Dedifferentiated amniotic fluid mesenchymal stem cell (primary cell): Measurements from ENCODE around the gene DEFB128.
A peak's percentile ranks its signal among the peaks of the same experiment; 100 is the strongest.
"Not testable (repeated sequence)": the region's sequence is repeated elsewhere in the genome, so short reads cannot be mapped to it uniquely, and the experiment has no call there.

Experiments
- DNase-seq: peaks from one replicate; pipeline ENCODE4 v3.0.0-alpha.2; 2016; ENCODE audit errors: extremely low spot score

DEFB128 gene

GRCh38 chr20:189611-190010, at the start of gene DEFB128:
DEFB128 (minus strand) TSS chr20:189711; CDS start chr20:189623, 88 bp downstream.
- DNase-seq: no peak

DNA sequence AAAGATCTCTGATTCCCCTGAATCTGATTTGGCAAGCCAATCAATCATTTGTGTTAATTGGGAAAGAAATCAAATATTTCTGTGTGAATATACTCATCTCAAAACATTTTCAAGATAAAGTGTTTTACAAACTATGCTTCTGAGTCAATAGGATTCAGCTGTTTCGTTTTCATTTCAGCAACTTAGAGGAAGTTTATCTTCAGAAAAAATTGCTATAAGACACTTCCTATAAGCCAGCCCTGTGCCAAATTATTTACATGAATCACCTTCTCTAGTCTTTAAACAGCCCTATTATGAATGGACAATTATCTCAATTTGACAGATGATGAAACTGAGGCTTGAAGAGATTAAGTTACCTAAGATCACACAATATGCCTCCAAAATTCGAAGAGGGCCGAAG, 48.4 kb upstream of the DEFB128 start:
- DNase-seq: no peak

DNA sequence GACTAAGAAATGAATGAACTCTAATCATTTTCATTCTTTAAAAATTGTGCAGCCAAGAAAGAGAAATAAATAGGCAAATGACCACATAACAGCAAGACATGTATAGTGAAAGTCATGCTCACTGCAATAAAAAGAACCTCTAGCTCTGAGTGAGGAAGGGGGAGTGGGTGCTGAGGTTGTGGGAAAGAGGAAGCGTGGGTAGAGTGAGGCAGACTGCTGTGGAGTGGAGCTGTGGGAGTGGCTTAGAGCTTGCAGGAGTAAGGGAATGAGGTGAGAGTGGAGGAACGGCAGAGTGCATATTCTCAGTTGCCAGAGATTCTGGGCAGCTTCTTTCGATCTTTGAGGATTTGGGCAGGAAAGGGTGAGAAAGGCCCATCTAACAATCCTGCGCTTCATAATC, 48.0 kb upstream of the DEFB128 start:
- no peak for DNase-seq

GRCh38 chr20:235891-236290, 46.4 kb upstream of the DEFB128 start:
- peak; percentile 58 for DNase-seq

- no peak for DNase-seq
Observed at GRCh38 chr20:227439-228105, 38.1 kb upstream of the DEFB128 start.

GRCh38 chr20:226958-227357, 37.4 kb upstream of the DEFB128 start, which contains the start of gene DEFB129:
DEFB129 (plus strand) TSS chr20:227258; CDS start chr20:227289, 31 bp downstream.
- DNase-seq: no peak

DNA sequence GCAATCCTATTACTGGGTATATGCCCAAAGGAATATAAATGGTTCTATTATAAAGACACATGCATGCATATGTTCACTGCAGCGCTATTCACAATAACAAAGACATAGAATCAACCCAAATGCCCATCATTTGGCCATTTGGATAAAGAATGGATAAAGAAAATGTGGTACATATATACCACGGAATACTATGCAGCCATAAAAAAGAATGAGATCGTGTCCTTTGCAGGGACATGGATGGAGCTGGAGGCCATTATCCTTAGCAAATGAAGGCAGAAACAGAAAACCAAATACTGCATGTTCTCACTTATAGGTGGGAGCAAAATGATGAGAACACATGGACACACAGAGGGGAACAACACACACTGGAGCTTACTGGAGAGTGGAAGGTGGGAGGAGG, 36.4 kb upstream of the DEFB128 start:
- not testable (repeated sequence) for DNase-seq

- no peak for DNase-seq
Observed at GRCh38 chr20:221258-221830, 31.8 kb upstream of the DEFB128 start.

- DNase-seq: peak; percentile 34
Observed at GRCh38 chr20:219290-220115, 30.0 kb upstream of the DEFB128 start.

- DNase-seq: no peak
Observed at GRCh38 chr20:217266-217665, 27.8 kb upstream of the DEFB128 start.

DNA sequence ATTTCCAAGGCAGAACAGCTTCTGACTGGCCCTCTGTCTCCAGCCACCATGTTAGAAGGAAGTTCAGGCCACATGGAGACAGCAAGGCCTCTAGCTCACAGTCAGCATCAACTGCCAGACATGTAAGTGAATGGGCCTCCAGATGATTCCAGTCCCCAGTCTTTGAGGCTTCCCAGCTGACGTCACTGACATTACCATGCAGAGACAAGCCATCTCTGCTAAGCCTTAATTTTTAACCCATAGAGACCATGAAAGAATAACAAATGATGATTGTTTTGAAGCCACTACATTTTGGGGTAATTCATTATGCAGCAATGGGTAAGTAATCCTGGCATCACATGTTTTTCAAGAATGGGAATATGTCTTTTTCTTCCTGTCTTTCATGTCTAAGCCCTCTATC, 26.3 kb upstream of the DEFB128 start:
- DNase-seq: no peak

- DNase-seq: no peak
Observed at GRCh38 chr20:214383-214782, 24.9 kb upstream of the DEFB128 start.

GRCh38 chr20:210809-211502, 21.4 kb upstream of the DEFB128 start:
- no peak for DNase-seq

DNA sequence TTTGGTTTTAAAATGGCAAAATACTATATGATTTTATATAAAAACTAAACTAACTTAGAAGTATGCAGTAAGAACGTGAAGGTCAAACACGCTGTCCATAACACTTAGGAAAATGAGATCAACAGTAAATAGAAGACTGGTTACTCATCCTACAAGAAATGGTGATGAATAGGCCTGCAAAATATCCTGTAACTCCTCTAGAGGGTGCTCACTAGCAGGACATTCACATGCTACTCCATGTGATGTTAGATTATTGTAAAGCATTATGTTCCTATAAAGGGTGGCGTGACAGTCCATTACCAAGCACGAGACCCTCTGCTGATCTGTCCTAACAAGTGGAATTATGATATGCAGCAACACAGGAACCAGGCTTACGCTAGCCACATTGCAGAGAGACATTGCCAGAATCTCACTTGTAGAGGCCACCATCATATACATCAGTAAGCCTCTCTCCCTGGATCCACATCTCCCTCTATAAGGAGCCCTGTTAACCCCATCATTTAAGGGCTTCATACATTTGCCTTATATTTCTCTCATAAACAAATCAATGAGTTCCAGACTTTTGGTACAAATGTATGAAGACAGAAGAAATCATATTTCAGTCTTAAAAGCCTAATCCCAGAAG, 19.5 kb upstream of the DEFB128 start:
- peak; percentile 85 for DNase-seq

- DNase-seq: not testable (repeated sequence)
Observed at GRCh38 chr20:203630-204029, 14.1 kb upstream of the DEFB128 start.

- no peak for DNase-seq
Observed at GRCh38 chr20:199996-200395, 10.5 kb upstream of the DEFB128 start.

- DNase-seq: no peak
Observed at GRCh38 chr20:198225-198624, 8.7 kb upstream of the DEFB128 start.

DNA sequence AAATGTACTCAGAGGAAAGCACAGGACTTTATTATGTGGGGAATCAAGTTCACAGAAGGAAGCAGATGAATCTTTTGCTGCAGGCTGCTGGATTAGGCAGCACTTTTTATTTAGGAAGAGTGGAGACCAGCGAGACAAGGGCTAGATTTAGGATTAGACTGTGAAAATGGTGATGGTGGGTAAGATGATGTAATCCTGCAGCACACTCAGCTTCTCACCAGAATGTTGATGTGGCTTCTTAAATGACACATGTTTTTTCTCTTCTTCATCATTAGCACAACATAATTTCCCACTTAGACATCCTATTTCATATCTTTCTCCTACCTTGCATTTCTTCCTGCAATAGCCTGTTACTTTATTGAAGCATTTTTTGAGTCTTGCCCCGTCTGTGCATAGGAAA, 1.8 kb downstream of the DEFB128 start:
- DNase-seq: no peak

GRCh38 chr20:184288-184687, 5.2 kb downstream of the DEFB128 start:
- DNase-seq: no peak

DNA sequence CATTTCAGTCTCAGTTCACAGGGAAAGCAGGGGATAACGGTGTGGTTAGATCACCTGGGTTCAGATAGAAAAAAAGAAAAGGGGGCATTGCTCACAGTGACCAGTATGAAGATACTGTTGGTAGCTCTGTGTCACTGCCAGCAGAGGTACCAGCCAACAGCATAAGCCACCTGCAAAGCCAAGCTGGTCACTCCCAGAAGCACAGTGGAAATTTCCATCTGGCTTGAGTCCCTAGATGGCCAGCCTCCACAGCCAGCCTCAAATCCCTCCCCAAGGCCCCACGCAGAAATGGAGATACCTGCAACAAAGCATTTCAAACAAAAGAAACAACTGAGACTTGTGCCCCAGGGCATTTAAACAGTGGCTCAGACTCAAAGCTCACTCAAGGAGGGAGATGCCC, 20.6 kb downstream of the DEFB128 start:
- DNase-seq: no peak

DNA sequence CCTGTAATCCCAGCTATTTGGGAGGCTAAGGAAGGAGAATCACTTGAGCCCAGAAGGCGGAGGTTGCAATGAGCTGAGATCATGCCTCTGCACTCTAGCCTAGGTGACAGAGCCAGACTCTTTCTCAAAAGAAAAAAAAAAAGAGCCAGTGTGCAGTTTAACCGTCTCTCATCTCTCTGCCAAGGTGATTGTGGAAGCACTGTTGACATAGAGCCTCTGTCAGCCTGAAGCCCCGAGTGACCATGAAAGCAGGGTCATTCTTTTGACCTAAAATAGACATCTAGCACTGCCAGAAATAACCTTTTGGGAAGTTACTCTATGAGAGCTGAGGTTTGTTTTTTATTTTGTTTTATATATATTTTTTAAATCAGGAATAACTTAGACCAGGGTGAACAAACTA, 24.9 kb downstream of the DEFB128 start:
- no peak for DNase-seq

GRCh38 chr20:157154-157553, 32.4 kb downstream of the DEFB128 start, which contains the start of gene DEFB127:
DEFB127 (plus strand) TSS chr20:157454; CDS start chr20:157545, 91 bp downstream.
- DNase-seq: no peak
